Activated CD8-positive, alpha-beta memory T cell treated with anti-CD3 and anti-CD28 coated beads, Interleukin-2, amount 50 U/mL, for 24 hours (primary cell): ENCODE data around the gene MOB2.

ENCODE experiments used
- DNase-seq: peaks from one replicate; pipeline ENCODE4 v3.0.0-alpha.2; 2020; ENCODE audit errors: extremely low read depth

Gene MOB2

DNA sequence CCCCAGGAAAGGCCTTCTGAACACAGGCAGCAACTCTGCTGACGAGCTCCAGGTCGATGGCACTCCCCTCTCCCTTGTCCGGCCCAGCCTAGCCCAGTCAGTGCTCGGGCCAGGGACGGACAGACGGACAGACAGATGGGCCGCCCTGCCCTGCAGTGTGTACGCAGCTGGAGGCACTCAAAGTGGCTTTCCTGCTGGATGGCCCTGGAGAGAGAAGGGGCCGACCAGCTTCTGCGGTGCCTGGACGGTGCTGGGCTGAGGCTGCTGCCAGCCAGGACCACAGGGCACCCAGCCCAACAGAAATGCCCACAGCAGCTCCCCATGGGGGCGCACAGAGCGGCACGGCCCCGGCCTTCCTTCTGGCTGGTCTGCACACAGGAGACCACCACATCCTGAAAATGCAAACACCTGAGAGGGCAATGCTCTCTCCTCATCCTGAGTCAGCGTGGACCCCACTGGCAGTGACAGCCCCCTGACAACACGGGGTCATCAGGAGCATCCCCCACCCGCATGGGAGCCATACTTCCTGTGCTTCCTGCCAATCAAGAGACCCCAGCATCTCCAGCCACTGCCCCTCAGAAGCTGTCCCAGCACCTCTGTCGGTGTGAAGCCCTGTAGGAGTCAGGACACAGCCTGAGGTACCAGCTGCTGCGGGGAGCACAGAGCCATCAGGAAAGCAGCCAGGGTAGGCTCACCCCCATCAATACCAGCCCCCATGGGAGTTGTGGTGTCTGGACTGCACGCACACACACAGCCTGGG, 692 bp upstream of the MOB2 start:
- DNase-seq: no peak

DNA sequence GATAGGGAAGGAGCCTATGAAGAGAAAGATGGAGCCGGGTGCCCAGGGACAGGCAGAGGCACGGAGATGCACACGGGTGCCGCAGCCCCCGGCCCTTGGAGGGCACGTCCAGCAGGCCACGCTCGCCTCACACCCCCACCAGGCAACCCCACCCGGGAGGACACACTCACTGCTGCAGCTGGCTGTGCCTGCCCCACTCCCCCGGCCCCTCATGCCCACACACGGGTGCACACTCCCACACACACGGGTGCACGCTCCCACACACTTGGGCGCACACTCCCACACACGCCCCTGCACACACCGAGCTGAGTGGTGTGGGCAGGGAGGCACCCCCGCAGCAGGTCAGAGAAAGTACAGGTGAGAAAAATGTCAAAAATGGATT, 1.1 kb downstream of the MOB2 start:
- DNase-seq: no peak

DNA sequence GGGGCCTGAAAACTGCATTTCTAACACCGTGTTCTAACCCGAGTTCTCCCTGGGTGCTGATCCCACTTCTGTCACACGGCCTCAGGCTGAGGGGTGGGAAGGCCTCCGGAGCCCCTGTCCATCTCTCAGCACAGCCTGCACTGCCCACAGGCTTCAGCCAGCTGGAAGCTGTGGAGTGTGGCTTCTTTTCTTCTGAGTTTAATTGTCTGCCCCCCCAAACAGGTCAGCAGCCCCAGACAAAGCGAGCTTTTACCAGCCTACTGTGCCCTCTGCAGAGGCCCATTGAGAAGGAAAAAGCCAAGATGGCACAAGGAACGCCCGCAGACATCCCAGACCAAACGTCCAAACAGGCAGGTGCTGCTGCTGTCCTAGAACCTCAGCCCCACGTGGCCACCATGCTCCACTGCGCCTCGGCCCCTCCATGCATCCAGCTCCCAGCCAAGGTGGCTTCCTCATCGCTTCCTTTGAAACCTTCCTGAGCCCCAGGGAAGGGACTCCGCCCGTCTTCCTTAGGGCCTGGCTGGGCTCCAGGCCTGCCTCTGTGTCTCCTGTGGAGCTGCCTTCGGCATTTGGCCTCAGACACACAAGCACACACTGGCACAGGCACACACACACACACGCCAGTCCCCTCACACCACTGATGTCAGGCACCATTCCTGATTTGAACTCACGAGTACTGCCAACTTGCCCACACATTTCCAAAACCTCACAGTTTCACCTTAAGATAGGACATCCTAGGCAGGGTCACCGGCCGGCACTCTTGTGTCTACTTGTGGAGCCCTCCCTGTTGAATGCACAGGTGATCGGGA, 1.7 kb downstream of the MOB2 start:
- DNase-seq: no peak

DNA sequence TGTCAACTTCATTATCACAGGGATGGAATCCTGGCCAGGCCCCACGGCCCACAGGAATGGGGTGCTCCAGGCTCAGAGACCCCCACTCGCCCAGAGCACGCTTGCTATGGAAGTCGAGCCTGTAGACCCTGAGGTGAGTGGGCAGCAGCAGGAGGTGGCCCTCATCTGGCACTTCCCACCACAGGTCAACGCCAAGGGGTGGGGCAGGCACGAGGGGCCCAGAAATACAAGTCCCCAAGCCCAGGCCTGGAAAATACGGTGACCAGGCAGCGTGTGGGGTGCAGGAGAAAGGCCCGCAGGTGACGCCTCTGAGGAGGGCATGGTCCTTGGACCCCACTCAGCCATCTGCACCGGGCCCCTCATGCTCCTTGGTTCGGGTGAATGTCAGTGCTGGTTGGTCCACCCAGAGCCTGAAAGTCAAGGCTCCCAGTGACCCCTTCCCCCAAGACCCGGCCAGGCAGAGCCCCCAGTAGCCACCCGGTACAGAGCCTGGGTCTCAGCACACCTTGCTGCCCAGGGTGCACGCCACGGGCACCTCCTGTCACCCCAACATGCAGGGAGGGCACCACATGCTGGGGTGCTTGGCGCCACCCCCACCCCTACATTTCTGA, 2.4 kb downstream of the MOB2 start:
- DNase-seq: no peak

DNA sequence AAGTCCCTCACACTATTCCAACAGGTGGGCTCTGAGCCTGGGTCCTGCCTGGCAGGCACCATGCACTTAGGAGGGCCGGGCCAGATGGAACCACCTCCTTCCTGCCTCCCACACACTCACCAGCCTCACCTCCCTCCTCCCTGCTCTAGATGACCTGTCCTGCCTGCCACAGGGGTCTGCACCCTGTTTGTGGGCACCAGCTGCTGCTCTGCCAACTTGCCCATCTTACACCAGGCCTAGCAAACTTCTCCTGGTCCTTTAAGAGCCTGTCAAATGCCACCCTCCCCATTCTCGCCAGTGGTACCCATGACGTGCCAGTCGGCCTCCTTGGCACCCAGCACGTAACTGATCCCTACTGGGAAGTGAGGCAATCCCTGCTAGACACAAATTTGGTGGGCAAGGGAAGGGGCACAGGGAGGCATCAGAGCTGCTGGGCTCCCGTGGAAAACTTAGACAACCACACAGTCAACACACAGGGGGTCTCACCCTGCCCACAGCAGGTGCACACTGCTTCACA, 3.1 kb downstream of the MOB2 start:
- DNase-seq: no peak

DNA sequence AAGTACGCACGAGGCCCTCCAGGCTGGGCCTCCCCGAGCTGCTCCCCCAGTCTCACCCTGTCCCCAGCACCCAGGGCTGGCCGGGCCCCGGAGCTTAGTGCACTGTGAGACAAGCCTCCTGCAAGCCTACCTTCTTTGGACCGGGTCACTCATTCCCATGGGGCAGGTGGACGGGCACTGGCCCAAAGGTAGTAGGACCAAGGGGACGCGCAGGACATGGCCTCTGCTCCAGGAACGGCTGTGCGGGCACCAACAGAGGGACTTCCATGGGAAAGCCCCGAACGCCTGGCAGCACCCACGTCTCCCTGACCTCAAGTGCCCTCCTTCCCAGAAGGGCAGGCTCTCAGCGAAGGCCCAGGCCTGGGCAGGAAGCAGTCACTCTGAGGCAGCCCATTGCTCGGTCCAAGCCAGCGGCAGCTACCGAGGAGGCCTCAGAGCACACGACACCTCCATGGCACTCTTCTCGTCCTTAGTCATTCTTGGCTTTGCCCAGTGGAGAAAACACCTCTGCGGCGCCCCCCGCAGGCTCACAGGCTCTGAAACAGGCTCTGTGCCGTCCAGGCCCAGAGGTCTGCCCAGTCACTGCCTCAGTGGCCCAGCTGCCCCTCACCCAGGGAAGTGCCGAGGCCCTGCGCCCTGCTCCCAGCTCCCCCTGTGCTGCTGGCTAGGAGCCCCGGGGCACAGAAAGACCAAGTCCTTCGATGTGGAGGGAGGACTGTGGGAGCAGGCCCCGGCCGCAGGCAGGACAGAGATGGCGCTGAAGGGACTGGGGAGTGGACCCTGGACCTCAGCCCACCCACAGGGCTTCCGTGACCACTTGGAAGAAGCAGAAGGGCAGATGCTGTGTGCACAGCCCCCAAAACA, 3.8 kb downstream of the MOB2 start:
- DNase-seq: no peak

DNA sequence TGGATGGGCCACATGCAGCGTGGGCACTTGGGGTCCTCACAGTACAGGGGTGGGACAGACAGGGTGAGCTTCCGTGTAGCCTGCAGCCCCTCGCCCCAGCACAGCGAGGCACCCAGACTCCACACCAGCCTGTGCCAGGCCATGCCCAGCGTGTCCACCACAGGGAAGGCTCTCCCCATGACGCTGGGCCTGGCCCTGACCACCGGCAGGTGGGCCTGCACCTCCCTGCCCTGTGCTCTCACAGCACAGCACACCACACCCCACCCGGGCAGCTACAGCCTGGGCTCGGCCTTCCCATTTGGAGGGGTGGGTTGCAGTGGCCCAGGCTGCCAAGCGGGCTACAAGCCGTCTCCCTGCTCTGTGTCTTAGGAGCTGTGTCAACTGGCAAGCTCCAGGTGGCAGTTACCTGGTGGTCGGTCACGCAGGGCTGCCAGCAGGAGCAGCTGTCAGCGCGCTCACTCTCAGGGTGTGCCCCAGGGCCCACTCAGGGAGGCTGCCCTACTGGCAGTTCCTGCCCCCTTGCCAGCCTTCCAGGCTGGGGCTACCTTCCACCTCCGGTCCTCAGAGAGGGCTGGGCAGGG, 4.6 kb downstream of the MOB2 start:
- no peak for DNase-seq

DNA sequence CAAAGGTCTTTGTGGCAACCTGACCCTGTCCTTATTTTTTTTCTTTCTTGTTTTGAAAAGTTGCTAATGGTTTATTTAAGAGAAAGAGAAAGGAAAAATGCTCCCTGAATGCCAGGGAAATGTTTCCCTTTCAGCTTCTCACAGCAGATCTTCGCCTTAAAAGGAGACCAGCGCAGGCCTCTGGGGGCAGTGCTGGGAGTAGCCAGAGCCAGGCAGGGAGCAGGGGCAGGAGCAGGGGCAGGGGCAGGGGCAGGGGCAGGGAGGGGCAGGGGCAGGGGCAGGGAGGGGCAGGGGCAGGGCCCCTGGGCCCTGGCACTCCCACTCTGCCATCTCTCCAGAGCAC, 5.1 kb downstream of the MOB2 start:
- no peak for DNase-seq

DNA sequence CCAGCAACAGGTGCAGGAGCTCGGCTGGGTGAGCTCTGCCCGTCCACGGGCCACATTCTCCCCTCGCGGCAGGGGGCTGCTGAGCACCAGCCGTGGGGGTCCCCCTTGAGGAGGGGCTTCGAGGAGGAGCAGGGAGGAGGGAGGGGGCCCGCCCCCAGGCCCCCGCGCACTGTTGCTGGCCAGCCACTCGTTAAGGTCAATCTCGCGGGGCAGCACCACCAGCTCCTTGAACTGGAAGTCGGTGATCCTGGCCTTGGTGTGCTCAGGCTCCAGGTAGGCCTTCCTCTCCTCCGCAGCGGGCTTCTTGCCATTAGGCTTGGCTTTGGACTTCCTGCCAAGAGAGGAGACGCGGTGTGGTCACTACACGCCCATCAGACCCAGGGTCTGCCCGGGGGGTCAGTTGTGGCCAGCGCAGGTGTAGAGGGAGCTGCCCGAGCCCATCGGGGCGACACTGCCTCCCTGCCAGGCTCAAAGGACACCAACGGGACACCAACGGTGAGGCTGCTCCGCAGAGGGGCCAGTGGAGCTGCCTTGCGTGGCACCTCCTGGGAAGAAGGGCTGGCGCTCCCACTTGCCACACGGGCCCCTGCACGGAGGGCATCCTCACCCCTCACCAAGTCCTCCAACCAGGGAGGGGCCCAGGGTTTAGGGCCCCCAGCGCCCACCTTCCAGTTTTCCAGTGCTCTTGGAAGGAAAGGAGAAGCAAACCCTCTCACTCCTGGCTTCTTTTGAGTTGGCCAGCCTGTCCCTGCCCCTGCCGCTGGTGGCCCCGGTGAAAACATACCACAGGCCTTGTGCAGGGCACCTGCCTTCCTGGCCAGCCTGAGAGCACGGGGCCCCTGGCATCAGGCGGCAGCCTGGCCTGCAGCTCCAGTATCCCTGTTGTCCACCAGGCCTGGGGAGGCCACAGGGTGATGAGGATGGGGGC, 5.8 kb downstream of the MOB2 start:
- no peak for DNase-seq

DNA sequence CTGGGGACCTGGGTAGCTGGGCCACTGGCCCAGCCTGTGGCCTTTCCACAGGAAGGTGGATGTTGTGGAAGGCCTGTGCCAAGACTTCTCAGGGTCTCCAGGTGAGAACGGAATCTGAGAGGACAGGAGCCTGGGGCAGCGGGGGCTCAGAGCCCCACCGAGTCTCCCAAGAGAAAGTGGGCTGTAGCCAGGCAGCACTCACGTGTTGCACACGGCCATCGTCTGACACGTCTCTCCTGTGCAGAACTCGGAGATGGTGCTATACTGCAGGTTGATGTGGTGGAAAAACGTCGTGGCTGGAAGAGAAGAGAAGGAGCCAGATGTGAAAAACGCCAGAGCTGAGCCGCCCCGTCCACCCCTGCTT, 6.4 kb downstream of the MOB2 start:
- DNase-seq: no peak

DNA sequence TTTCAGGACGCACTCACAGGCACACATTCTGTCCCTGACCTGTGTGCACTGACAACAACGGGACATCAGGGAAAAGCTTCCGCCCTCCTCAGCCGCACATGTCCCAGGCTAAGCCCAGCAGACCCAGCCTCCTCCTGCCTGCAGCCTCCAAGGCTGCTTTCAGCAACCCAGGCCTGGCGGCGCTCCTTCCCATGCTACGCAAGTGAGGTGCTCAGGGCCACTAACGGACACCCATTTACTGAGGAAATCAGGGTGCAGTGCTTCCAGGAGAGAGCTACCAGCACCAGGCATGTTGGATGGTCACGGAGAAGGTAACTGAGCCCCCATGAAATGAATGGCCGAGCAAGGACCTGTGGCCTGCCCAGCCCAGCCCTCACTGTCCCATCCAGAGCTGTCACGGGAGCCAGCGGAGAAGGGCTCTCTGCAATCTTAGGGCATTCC, 6.9 kb downstream of the MOB2 start:
- DNase-seq: no peak

DNA sequence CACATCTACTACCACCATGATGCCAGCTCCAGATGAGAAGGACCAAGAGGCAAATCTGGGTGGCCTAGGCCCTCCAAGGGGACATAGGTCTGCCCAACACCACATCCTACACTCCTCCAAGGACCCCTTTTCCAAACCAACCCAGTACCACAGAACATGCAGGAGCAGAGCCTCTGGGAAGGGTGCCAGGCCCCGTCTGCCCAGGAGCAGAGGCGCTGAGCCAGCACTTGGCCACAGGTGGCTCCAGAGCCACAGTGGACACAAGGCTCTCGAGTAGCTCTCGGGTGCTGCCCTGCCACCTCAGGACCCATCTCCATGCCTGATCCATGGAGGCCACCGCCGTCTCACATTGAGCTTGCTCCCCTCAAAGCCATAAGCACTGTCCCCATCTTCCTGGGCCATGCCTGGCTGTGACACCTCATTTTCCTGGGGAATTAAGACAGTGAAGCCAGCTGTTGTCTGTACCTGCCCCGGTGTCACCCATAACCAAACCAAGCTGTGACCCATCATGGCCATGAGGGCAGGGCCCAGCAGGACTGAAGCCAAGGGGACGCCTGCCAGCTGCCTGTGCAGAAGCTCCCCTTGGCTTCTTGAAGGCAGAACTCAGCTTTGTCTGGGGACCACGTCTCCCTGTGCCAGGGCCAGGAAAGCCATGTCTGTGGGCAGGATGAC, 7.4 kb downstream of the MOB2 start:
- DNase-seq: no peak

DNA sequence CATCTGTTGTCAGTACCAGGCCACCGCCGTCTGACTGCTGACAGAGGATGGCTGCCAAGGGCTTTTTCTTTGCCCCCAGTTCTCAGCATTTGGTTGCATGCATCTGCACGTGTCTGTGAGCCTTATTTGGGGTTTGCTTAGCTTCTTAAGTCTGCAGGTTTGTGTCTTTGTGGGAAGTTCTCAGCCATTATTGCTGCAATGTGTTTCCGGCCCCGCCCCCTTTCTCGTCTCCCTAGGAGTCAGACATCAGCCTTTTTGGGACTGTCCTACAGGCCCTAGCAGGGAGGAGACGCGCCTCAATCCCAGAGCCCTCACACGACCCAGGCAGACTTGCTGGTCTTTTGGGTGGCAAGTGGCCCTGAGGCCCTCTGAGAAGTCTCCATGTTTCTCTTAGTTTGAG, 8.0 kb downstream of the MOB2 start:
- DNase-seq: no peak

DNA sequence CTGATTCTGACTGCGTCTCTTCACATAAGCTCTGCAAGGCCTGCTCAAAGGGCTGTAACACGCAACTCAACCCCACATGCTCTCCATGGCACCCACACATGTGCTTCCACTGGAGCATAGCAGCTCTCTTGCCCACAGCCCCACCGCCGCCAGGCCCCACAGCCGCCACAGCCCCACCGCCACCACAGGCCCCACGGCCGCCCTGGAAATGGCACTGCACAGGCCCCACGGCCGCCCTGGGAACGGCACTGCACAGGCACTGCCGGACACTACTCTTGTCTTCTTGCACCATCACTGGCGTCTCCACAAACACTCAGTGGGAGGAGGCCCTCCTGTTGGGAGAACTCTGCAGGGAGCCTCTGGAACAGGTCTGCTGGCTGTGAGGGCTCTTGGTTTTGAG, 8.6 kb downstream of the MOB2 start:
- DNase-seq: no peak

DNA sequence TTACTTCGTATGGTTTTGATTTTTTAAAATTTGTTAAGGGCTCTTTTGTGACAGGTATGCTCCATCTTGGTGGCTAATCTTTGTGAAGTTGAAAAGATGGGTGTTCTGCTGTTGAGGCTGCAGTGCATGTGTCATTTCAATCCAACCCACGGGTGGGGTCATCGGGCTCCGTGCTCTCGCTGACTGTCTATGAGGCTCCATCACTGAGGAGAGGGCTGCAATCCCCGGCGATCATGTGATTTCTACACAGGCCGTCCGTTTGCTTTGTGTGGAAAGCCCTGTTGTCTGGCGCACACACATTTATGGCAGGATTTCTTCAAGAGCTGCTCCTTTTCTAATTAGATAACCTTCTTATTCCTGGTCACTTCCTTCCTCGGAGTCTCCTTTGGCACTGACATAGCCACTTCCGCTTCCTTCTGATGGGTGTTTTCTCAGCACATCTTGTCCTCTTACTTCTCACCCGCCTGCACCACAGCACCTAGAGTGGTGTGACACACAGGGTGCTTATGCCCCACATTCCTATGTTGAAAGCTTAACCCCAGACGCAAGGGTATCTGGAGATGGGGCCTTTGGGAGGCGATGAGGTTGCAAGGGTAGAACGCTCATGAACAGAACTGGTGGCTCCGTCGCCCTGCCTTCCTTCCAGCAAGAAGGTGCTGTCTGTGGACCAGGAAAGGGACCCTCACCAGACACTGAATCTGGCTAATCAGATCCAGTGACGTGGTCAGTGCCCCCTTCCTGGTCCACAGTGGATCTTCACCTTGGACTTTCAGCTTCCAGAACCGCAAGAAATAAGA, 9.4 kb downstream of the MOB2 start:
- no peak for DNase-seq

DNA sequence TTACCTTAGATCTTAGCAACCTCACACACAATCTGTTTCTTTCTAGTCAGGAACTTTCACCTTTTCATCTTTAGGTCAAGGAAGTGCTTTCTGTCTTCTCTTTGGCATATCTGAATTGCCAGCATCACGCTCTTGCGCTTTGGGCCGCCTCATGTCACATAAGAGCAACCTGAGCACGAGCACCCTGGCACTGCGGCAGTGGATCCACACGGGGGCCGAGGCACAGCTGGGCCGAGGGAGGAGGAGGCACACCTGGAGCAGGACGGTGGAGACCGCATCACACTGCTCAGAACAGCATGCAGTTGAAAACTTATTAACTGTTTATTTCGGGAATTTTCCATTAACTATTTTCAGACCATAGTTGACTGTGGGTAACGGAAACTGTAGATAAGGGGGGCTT, 10.7 kb downstream of the MOB2 start:
- DNase-seq: no peak

DNA sequence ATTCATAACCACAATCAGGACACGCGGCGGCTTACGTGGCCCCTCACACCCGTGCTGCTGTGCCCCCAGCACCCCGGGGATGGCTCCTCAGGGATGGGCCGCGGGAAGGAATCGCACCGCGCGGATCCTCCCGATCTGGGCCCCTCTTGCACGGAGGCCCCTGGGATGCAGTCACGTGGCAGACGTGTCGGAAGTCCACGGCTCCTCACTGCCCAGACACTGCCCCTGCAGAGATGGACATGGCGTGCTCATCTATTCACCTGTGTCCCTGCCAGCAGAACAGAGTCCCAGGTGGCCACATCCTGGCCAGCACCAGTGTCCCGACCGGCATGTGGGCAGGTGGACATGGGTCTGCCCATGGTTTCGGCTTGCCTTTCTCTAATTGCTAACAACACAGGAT, 12.8 kb downstream of the MOB2 start:
- DNase-seq: no peak

DNA sequence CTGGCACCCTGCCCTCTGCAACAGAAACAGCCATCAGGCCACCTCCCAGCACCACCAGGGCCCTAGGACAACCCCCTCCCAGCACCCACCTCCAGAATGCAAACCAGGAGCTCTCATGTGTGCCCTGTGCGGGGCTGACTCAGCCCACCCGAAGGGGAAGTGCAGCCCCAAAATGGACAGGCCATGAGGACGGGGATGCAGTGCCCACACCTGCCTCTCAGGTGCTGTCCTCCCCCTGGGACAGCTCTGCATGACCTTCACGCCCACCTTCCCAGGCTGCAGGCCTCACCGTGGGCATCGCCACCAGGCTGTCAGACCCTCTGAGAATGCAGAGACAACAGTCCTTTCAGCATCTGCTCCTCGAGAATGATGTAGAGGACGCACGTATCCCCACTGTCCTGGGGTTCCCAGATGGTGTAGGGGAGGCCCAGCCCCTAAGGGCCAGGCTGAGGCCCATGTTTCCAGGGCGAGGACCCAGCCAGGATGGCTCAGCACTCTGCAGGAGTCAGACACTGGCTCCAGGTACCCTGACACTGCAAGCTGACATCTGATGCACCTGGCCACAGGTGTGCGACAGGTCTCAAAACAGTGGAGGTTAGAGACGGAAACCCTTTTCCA, 13.5 kb downstream of the MOB2 start:
- no peak for DNase-seq
